SK-N-MC (cell line): Measurements from ENCODE around the gene KXD1.
A peak's percentile ranks its signal among the peaks of the same experiment; 100 is the strongest.

Experiments
- DNase-seq: peaks from one replicate; pipeline ENCODE4 v3.0.0-alpha.2; 2011; ENCODE audit warnings: low read depth, low spot score
- H3K27ac ChIP-seq: fragments of 200-600 bp; sonication (generic); 2 replicates; pipeline ENCODE4 v1.5.1; 2016; ENCODE audit warnings: mixed run types
- H3K36me3 ChIP-seq: fragments of 200-600 bp; sonication (generic); 2 replicates; pipeline ENCODE4 v1.6.1; 2017; ENCODE audit warnings: antibody characterized with exemption, low read length, mixed read lengths; ENCODE audit not compliant: insufficient read depth
- H3K4me3 ChIP-seq: fragments of 200-600 bp; sonication (generic); 2 replicates; pipeline ENCODE4 v1.5.1; 2016
- H3K9ac ChIP-seq: fragments of 200-600 bp; sonication (generic); 2 replicates; pipeline ENCODE4 v1.8.0; 2017; ENCODE audit warnings: mixed run types, mixed read lengths; ENCODE audit not compliant: insufficient read length
- H3K9me3 ChIP-seq: fragments of 200-600 bp; sonication (generic); 2 replicates; pipeline ENCODE4 v1.6.1; 2017; ENCODE audit warnings: low read depth, mild to moderate bottlenecking, antibody characterized with exemption, low read length, moderate library complexity, mixed read lengths
- EZH2 ChIP-seq: fragments of 200-600 bp; sonication (generic); IDR thresholded peaks from one replicate; pipeline ENCODE4 v1.6.1; 2017; ENCODE audit warnings: antibody characterized with exemption
- FOXP2 ChIP-seq: optimal IDR thresholded peaks from 2 replicates; pipeline ENCODE3; 2011; ENCODE audit warnings: mild to moderate bottlenecking, moderate library complexity; ENCODE audit not compliant: insufficient read depth; ENCODE audit errors: extremely low read length, control extremely low read depth
- POLR2AphosphoS5 ChIP-seq: IDR thresholded peaks from 2 replicates; pipeline ENCODE4 v1.6.1; 2012; ENCODE audit warnings: mild to moderate bottlenecking, low read depth, low read length, borderline replicate concordance

Gene KXD1, protein sequence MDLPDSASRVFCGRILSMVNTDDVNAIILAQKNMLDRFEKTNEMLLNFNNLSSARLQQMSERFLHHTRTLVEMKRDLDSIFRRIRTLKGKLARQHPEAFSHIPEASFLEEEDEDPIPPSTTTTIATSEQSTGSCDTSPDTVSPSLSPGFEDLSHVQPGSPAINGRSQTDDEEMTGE

DNA sequence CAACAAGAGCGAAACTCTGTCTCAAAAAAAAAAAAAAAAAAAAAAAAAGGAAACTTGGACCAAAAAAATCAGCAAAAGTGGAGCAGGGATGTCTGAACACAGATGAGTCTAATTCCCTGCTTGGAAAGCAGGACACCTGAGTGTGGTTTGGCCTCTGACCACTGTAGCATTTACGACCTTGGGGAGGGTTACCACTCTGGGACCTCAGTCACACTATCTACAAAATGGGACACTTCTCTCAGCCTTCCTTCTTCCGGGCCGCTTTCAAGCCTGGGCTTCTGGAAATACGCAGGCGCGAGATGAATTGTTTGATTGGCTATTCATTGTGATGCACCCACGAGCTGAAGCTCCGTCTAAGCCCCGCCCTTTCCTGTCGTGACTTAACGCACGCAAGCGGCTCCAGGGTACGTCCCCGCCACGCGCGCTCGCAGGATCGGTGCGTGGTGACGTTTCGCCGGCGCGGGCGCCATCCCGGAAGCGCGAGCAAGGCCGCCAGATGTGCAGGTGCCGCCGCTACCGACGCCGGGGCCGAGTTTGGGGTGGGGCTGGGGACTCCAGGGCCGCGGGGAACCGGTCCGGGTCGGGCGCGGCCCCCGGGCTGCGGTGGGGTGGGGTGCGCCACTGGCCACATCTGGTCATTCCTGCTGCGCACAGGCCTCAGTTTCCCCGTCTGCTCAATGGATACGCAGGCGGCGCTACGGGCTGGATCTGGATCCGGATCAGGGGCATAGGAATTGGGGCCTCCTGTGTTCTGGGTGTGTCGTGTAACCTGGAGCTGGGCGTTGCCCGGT, at the start of gene KXD1:
Gene KXD1 (plus strand): TSS at position 460 of the 791 bp plus-strand sequence. CDS start 4,187 bp downstream, outside the sequence.
- Histone ChIP-seq H3K4me3 (peak within 1 kb of the TSS; percentile 95), H3K9ac (peak within 1 kb of the TSS; percentile 98), H3K9me3 (no peaks in the 10 kb centered on the region), H3K27ac (peak within 1 kb of the TSS; percentile 72), H3K36me3 (peaks cover 8% of the 10 kb centered on the region; the same call in 1 of the 2 replicates)
- peak; percentile 88 for TF ChIP-seq POLR2AphosphoS5
- no peak for TF ChIP-seq FOXP2
- peak; percentile 97 for DNase-seq

- no peaks in the 10 kb centered on the region for H3K36me3 ChIP-seq
- H3K4me3 ChIP-seq = no peak overlapping the region
- no peak for DNase-seq
- no peak overlapping the region for H3K9ac ChIP-seq
- no peak for TF ChIP-seq EZH2
- TF ChIP-seq FOXP2 = no peak
- no peak for TF ChIP-seq POLR2AphosphoS5
- no peak overlapping the region for H3K27ac ChIP-seq
- H3K9me3 ChIP-seq = no peaks in the 10 kb centered on the region
Measured at GRCh38 chr19:18508585-18508984, 49.1 kb upstream of the KXD1 start.

GRCh38 chr19:18510216-18510615, 47.5 kb upstream of the KXD1 start:
- H3K9ac ChIP-seq = no peak overlapping the region
- H3K9me3 ChIP-seq = no peaks in the 10 kb centered on the region
- H3K36me3 ChIP-seq = no peaks in the 10 kb centered on the region
- no peak overlapping the region for H3K4me3 ChIP-seq
- no peak overlapping the region for H3K27ac ChIP-seq
- TF ChIP-seq EZH2 (no peak), FOXP2 (no peak), POLR2AphosphoS5 (no peak)
- no peak for DNase-seq

DNA sequence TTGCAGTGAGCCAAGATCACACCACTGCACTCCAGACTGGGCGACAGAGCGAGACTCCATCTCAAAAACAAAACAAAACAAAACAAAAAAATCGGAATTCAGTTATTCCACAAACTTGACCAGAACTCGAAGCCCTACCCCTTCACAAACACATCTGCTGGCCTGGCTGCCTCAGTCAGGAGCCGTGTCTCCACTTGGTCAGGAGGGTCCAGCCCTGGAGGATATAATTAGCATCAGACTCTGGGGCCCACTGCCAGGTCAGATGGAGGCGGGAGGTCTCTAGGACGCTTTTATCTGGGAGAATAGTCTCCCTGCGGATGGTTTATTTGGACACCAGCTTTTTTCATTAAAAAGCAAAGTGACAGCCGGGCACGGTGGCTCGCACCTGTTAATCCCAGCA, 43.8 kb upstream of the KXD1 start:
- DNase-seq = no peak
- H3K36me3 ChIP-seq = no peaks in the 10 kb centered on the region
- no peak overlapping the region for H3K9ac ChIP-seq
- H3K27ac ChIP-seq = no peak overlapping the region
- no peak for TF ChIP-seq POLR2AphosphoS5
- no peak for TF ChIP-seq FOXP2
- no peak for TF ChIP-seq EZH2
- no peak overlapping the region for H3K4me3 ChIP-seq
- H3K9me3 ChIP-seq = no peaks in the 10 kb centered on the region

GRCh38 chr19:18514800-18515682, 42.6 kb upstream of the KXD1 start:
- TF ChIP-seq FOXP2 = no peak
- no peak for TF ChIP-seq POLR2AphosphoS5
- TF ChIP-seq EZH2 = no peak
- no peak overlapping the region for H3K9ac ChIP-seq
- no peaks in the 10 kb centered on the region for H3K36me3 ChIP-seq
- no peak overlapping the region for H3K4me3 ChIP-seq
- H3K9me3 ChIP-seq = no peaks in the 10 kb centered on the region
- DNase-seq = no peak
- no peak overlapping the region for H3K27ac ChIP-seq

GRCh38 chr19:18515959-18516358, 41.7 kb upstream of the KXD1 start:
- Histone ChIP-seq H3K9ac (no peak overlapping the region), H3K4me3 (no peak overlapping the region), H3K27ac (no peak overlapping the region), H3K36me3 (no peaks in the 10 kb centered on the region), H3K9me3 (no peaks in the 10 kb centered on the region)
- TF ChIP-seq EZH2 (no peak), POLR2AphosphoS5 (no peak), FOXP2 (no peak)
- DNase-seq = no peak

- H3K4me3 ChIP-seq = no peak overlapping the region
- TF ChIP-seq FOXP2 (no peak), POLR2AphosphoS5 (no peak), EZH2 (no peak)
- no peak for DNase-seq
- no peak overlapping the region for H3K9ac ChIP-seq
- H3K27ac ChIP-seq = no peak overlapping the region
- H3K9me3 ChIP-seq = no peaks in the 10 kb centered on the region
- no peaks in the 10 kb centered on the region for H3K36me3 ChIP-seq
Measured at GRCh38 chr19:18517606-18518005, 40.1 kb upstream of the KXD1 start.

- no peak for DNase-seq
- no peak for TF ChIP-seq POLR2AphosphoS5
- TF ChIP-seq FOXP2 = no peak
- no peak for TF ChIP-seq EZH2
- Histone ChIP-seq H3K36me3 (no peaks in the 10 kb centered on the region), H3K27ac (no peak overlapping the region), H3K9me3 (no peaks in the 10 kb centered on the region), H3K4me3 (no peak overlapping the region), H3K9ac (no peak overlapping the region)
Measured at GRCh38 chr19:18518639-18519038, 39.0 kb upstream of the KXD1 start.
